K562 (cell line): Measurements from ENCODE around the gene RBM12. TPM values are rescaled to one million over a fixed set of nuclear protein-coding genes. Genes with fewer than 3 reads are reported as not detected.

ENCODE experiments used
- ATAC-seq: fragments of 200-7000 bp; cut with Tn5 transposase; 3 replicates; pipeline ENCODE4 v1.9.1; 2020; ENCODE audit warnings: moderate library complexity
- BruUV-seq: library from RNA; stranded (reverse); fragments of 400-500 nt; replicated peaks from 2 replicates; lab custom pipeline; 2021; lab: Mats Ljungman, UMichigan
- CTCF ChIA-PET: fragments of 300-600 bp; formaldehyde crosslinking; extraction: SDS; loops from one replicate; lab custom pipeline; 2021; ENCODE audit warnings: low intra/inter-chr PET ratio; lab: Yijun Ruan, JAX
- POLR2A ChIA-PET: fragments of 300-600, 350-650 bp; sonication (Branson Sonifier 250); formaldehyde crosslinking; extraction: SDS; loops from one replicate; lab custom pipeline; 2021; ENCODE audit warnings: antibody characterized with exemption, inconsistent platforms; lab: Yijun Ruan, JAX
- DNase-seq, 4 experiments: peaks; one replicate each; pipeline versions ENCODE4 v3.0.0 to v3.0.0-alpha.2; 2011 to 2018; ENCODE audit warnings: low spot score in 3 of 4, mixed read lengths in 3 of 4; ENCODE audit errors: extremely low read depth in 1 of 4
- FAIRE-seq: peaks from 2 replicates; lab custom pipeline; 2011; peaks lifted over from hg19 to GRCh38; lab: Jason Lieb, UNC
- H2AFZ ChIP-seq: 2 replicates; pipeline ENCODE4 v1.6.0; 2011; ENCODE audit warnings: low read depth, low read length, control low read depth, inconsistent platforms
- H3K27ac ChIP-seq: fragments of 200-600 bp; 3 replicates; pipeline ENCODE4 v1.8.0; 2011; ENCODE audit warnings: low read depth, mild to moderate bottlenecking, control low read depth, inconsistent platforms, low read length, moderate library complexity, mixed read lengths; ENCODE audit errors: extremely low read depth
- H3K27me3 ChIP-seq, 2 experiments: fragments of 300-600 bp in 1 of 2; 2 replicates in 1 of 2; 3 replicates in 1 of 2; pipeline versions ENCODE4 v1.6.0 to v1.8.0; 2011; ENCODE audit warnings: inconsistent platforms in 2 of 2, low read length in 2 of 2, mild to moderate bottlenecking in 1 of 2, mixed read lengths in 1 of 2, moderate library complexity in 1 of 2; ENCODE audit not compliant: control insufficient read depth in 2 of 2, insufficient read depth in 2 of 2
- H3K36me3 ChIP-seq: fragments of 300-600 bp; 3 replicates; pipeline ENCODE4 v1.8.0; 2011; ENCODE audit warnings: mild to moderate bottlenecking, low read length, inconsistent platforms; ENCODE audit not compliant: control insufficient read depth, insufficient read depth
- H3K4me1 ChIP-seq, 2 experiments: fragments of 200-600 bp in 1 of 2; replicated peaks in 1 of 2; 2 replicates in 1 of 2; 3 replicates in 1 of 2; pipeline versions ENCODE4 v1.5.1 to v1.8.0; 2011; ENCODE audit warnings: inconsistent platforms in 2 of 2, low read length in 2 of 2, mild to moderate bottlenecking in 1 of 2, mixed read lengths in 1 of 2, moderate library complexity in 1 of 2; ENCODE audit not compliant: control insufficient read depth in 2 of 2, insufficient read depth in 2 of 2
- H3K4me2 ChIP-seq: 2 replicates; pipeline ENCODE4 v1.6.1; 2011; ENCODE audit warnings: low read length, control low read depth, inconsistent platforms, mixed read lengths; ENCODE audit not compliant: insufficient read depth
- H3K4me3 ChIP-seq: fragments of 200-600 bp; sonication (generic), shearing (Covaris generic); 2 replicates; pipeline ENCODE4 v1.5.1; 2016; ENCODE audit warnings: control low read depth, inconsistent platforms
- H3K79me2 ChIP-seq: fragments of 200-600 bp; 3 replicates; pipeline ENCODE4 v1.8.0; 2011; ENCODE audit warnings: low read length, inconsistent platforms; ENCODE audit not compliant: control insufficient read depth, insufficient read depth
- H3K9ac ChIP-seq, 2 experiments: 2 replicates each; pipeline versions ENCODE4 v1.6.0 to v1.6.1; 2011; ENCODE audit warnings: low read depth in 2 of 2, low read length in 2 of 2, control low read depth in 1 of 2, inconsistent platforms in 1 of 2, mild to moderate bottlenecking in 1 of 2, mixed read lengths in 1 of 2; ENCODE audit not compliant: insufficient read depth in 1 of 2
- H3K9me1 ChIP-seq: one replicate; pipeline ENCODE4 v1.6.0; 2011; ENCODE audit warnings: inconsistent platforms, mild to moderate bottlenecking, low read length, moderate library complexity; ENCODE audit not compliant: control insufficient read depth, insufficient read depth
- H3K9me3 ChIP-seq: replicated peaks from 2 replicates; pipeline ENCODE4 v1.5.1; 2011; ENCODE audit warnings: low read depth, low read length, inconsistent platforms; ENCODE audit not compliant: control insufficient read depth, insufficient read depth
- H4K20me1 ChIP-seq: replicated peaks from 2 replicates; pipeline ENCODE4 v1.6.1; 2011; ENCODE audit warnings: low read length, inconsistent platforms, mixed read lengths; ENCODE audit not compliant: control insufficient read depth, insufficient read depth
- ATF1 ChIP-seq, 2 experiments: fragments of 450-650 bp in 1 of 2; IDR thresholded peaks; 2 replicates each; pipeline ENCODE4 v1.6.1; 2016; ENCODE audit warnings: missing compliant biosample characterization in 1 of 2, missing genetic modification characterization in 1 of 2
- CTBP1 ChIP-seq: fragments of 450-650 bp; IDR thresholded peaks from 2 replicates; pipeline ENCODE4 v1.6.1; 2016; ENCODE audit warnings: borderline replicate concordance
- EGR1 ChIP-seq: fragments of 450-650 bp; conservative IDR thresholded peaks from 2 replicates; pipeline ENCODE4 v1.6.1; 2017; ENCODE audit warnings: mild to moderate bottlenecking
- GATAD2B ChIP-seq: fragments of 450-650 bp; IDR thresholded peaks from 2 replicates; pipeline ENCODE4 v1.6.1; 2017; ENCODE audit warnings: mild to moderate bottlenecking, borderline replicate concordance
- KDM2B ChIP-seq: fragments of 250-450 bp; sonication (Bioruptor Pico); IDR thresholded peaks from 2 replicates; pipeline ENCODE4 v1.8.0; 2021; ENCODE audit warnings: mild to moderate bottlenecking, moderate library complexity
- NFIC ChIP-seq: fragments of 450-650 bp; IDR thresholded peaks from 2 replicates; pipeline ENCODE4 v1.6.1; 2017; ENCODE audit warnings: mild to moderate bottlenecking, inconsistent platforms
- SIN3A ChIP-seq, 2 experiments: fragments of 150-350 bp in 1 of 2; IDR thresholded peaks; 2 replicates each; pipeline ENCODE4 v1.6.1; 2011 to 2016; ENCODE audit warnings: borderline replicate concordance in 2 of 2, low read depth in 2 of 2, low read length in 2 of 2, mild to moderate bottlenecking in 2 of 2, moderate library complexity in 2 of 2; ENCODE audit not compliant: control insufficient read depth in 1 of 2
- ZBTB2 ChIP-seq: fragments of 450-650 bp; IDR thresholded peaks from 2 replicates; pipeline ENCODE4 v1.6.1; 2016; ENCODE audit warnings: antibody characterized with exemption
- ZFP91 ChIP-seq: sonication (generic); formaldehyde crosslinking; IDR thresholded peaks from 2 replicates; pipeline ENCODE4 v1.8.0; 2022; ENCODE audit warnings: mild to moderate bottlenecking, missing genetic modification reagents
- WGBS: fragments of 100-300 bp; shearing (Covaris generic); methylation state at CpG from one replicate; pipeline ENCODE4 v1.1.6; 2016; ENCODE audit warnings: low coverage, mixed read lengths; ENCODE audit not compliant: insufficient coverage; ENCODE audit errors: missing lambda C conversion rate; 5-methylcytosine and 5-hydroxymethylcytosine counted together
- in situ Hi-C: fragments of 300-500 bp; cut with MboI; formaldehyde crosslinking; loops from 4 replicates; pipeline ENCODE4 v1.15.0; 2018; ENCODE audit warnings: inconsistent platforms, mixed read lengths
- intact Hi-C: fragments of 100-400 bp; cut with micrococcal nuclease; formaldehyde crosslinking; loops from 2 replicates; pipeline ENCODE4 v1.14.2; 2022
- polyA plus RNA-seq, 8 experiments: library from polyadenylated mRNA; depleted of rRNA in 4 of 8; stranded (reverse) in 5 of 8; unstranded in 3 of 8; fragments of >200 nt; fragmentation: Nextera tagmentation in 2 of 8; fragmentation: Illumina TruSeq in 1 of 8; extraction: Ambion mirVana in 2 of 8; extraction: Trizol in 1 of 8; gene quantifications; 2 replicates each; pipeline versions ENCODE4 v1.2.1 to v1.2.3, GENCODE V29; 2011 to 2014; ENCODE audit warnings: inconsistent platforms in 1 of 8, missing spikeins in 1 of 8
- total RNA-seq, 7 experiments: library from RNA; depleted of rRNA in 6 of 7; stranded (reverse); fragments of >200 nt in 6 of 7; fragmentation: Illumina TruSeq in 2 of 7; extraction: Trizol in 2 of 7; gene quantifications; 2 replicates each; pipeline versions ENCODE4 v1.2.1 to v1.2.3, GENCODE V29; 2011 to 2021; ENCODE audit warnings: low replicate concordance in 1 of 7

RBM12 gene
- total and polyA plus RNA-seq, 9 of the 15 experiments (the other 6 are each of a cell fraction or from before 2014, with no cell fraction given) = 5.0 to 162 (median 73.3) TPM

- TF ChIP-seq CTBP1 = 0 out of 2 replicates have a peak, but pooled peaks have one; percentile 39
- TF ChIP-seq ZBTB2 = no peak
- TF ChIP-seq ATF1 (CRISPR knock-in tag; IDR thresholded peaks at IDR 0.05) = no peak
- 0 out of 2 replicates have a peak, but pooled peaks have one; percentile 17 for TF ChIP-seq ATF1 (tag; IDR thresholded peaks at IDR 0.05)
Observed at GRCh38 chr20:35610833-35611427, 53.8 kb downstream of the RBM12 start (continued).

GRCh38 chr20:35607003-35607735 is 57.5 kb downstream of the RBM12 start:
- Histone ChIP-seq H3K36me3 (no peaks in the 10 kb centered on the region), H4K20me1 (no peaks in the 10 kb centered on the region), H3K27me3 (no peaks in the 10 kb centered on the region), H3K79me2 (no peaks in the 10 kb centered on the region), H3K4me3 (no peak overlapping the region), H3K9me1 (no peaks in the 10 kb centered on the region), H2AFZ (peak overlapping the region; percentile 63; the same call in 1 of the 2 replicates), H3K9ac (no peak overlapping the region), H3K4me2 (no peak overlapping the region), H3K27ac (no peak overlapping the region), H3K4me1 (peaks cover 15 to 24% of the 10 kb centered on the region in 2 experiments; a peak in 4 of 5 replicates), H3K9me3 (no peaks in the 10 kb centered on the region)
- BruUV-seq = no TSS peak
- ATAC-seq = no peak; the same call in 2 of the 3 replicates
- ChIA-PET CTCF (no interaction called here), POLR2A (interaction anchor here (0.7 to 1.0 kb wide), 2 partner anchors 8 to 10 kb away, joined by 3 read pairs; partner anchors contain the start of gene SPAG4)
- 56% methylated on average over 13 of the region's 14 CpGs for WGBS
- no peak for DNase-seq
- in situ Hi-C loops (no loop called here), intact Hi-C loops (no loop called here)
- no peak for FAIRE-seq
- TF ChIP-seq SIN3A (IDR thresholded peaks at IDR 0.05; ENCODE audit: borderline replicate concordance in 2 of 2, control insufficient read depth in 1 of 2, low read depth in 2 of 2, low read length in 2 of 2) (no peak), GATAD2B (no peak), EGR1 (peak; percentile 30; the same call in 1 of the 2 replicates), NFIC (peak; percentile 63), KDM2B (CRISPR knock-in tag) (no peak), ZFP91 (no peak)
